ENCODE data around the gene SLC47A1.

Gene SLC47A1

DNA sequence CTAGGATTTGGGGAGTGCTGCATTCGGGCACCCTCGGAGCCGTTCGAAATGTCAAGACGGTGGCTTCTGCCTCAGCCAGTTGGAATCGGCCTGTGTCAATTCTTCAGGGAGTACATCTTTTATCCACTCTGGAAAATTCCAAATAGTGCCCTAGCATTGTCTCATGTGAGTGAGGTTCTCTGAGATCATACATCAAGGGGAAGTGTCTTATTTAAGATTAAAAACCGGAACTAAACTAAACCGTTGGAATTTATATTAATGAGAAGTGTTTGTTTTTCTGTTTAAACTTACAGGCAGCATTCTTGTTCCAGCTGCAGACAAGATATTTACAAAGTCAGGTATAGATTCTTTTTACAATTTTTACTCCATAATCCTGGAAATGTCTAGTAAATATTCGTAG is 56.8 kb downstream of the SLC47A1 start:
- Histone ChIP-seq H3K27me3 (ENCODE audit: insufficient read depth, low read length, poor library complexity, severe bottlenecking) (no peaks in the 10 kb centered on the region), H3F3A (ENCODE audit: low read depth) (no peaks in the 10 kb centered on the region), H3K9me2 (replicated peaks; ENCODE audit: low read depth, low read length) (no peaks in the 10 kb centered on the region), H2AFZ (ENCODE audit: low read length) (no peak overlapping the region), H3K9me3 (ENCODE audit: insufficient read depth, low read depth, low read length) (no peaks in the 10 kb centered on the region), H3K4me3 (ENCODE audit: low read length, poor library complexity, severe bottlenecking) (no peak overlapping the region), H3K4me1 (ENCODE audit: insufficient read depth, low read length, poor library complexity, severe bottlenecking) (no peaks in the 10 kb centered on the region), H3K9ac (ENCODE audit: low read depth, low read length, poor library complexity, severe bottlenecking) (no peak overlapping the region), H4K20me1 (ENCODE audit: insufficient read depth, low read length, poor library complexity, severe bottlenecking) (no peaks in the 10 kb centered on the region), H3K79me2 (ENCODE audit: insufficient read depth, low read length) (no peaks in the 10 kb centered on the region), H3K36me3 (ENCODE audit: insufficient read depth, low read length) (no peaks in the 10 kb centered on the region), H3K4me2 (ENCODE audit: low read depth, low read length, poor library complexity, severe bottlenecking) (no peak overlapping the region)
- TF ChIP-seq, protein P1, sequence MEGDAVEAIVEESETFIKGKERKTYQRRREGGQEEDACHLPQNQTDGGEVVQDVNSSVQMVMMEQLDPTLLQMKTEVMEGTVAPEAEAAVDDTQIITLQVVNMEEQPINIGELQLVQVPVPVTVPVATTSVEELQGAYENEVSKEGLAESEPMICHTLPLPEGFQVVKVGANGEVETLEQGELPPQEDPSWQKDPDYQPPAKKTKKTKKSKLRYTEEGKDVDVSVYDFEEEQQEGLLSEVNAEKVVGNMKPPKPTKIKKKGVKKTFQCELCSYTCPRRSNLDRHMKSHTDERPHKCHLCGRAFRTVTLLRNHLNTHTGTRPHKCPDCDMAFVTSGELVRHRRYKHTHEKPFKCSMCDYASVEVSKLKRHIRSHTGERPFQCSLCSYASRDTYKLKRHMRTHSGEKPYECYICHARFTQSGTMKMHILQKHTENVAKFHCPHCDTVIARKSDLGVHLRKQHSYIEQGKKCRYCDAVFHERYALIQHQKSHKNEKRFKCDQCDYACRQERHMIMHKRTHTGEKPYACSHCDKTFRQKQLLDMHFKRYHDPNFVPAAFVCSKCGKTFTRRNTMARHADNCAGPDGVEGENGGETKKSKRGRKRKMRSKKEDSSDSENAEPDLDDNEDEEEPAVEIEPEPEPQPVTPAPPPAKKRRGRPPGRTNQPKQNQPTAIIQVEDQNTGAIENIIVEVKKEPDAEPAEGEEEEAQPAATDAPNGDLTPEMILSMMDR (conservative IDR thresholded peaks at IDR 0.05; ENCODE audit: low read length), result no peak
- TF ChIP-seq EZH2phosphoT487 (IDR thresholded peaks at IDR 0.05; ENCODE audit: borderline replicate concordance), result no peak

- no peaks in the 10 kb centered on the region for H4K20me1 ChIP-seq (ENCODE audit: insufficient read depth, low read length, poor library complexity, severe bottlenecking)
- no peaks in the 10 kb centered on the region for H3K4me1 ChIP-seq (ENCODE audit: insufficient read depth, low read length, poor library complexity, severe bottlenecking)
- H3K9me3 ChIP-seq (ENCODE audit: insufficient read depth, low read depth, low read length), result no peaks in the 10 kb centered on the region
- H3K4me3 ChIP-seq (ENCODE audit: low read length, poor library complexity, severe bottlenecking), result no peak overlapping the region
- H3K9ac ChIP-seq (ENCODE audit: low read depth, low read length, poor library complexity, severe bottlenecking), result no peak overlapping the region
- no peak for TF ChIP-seq EZH2phosphoT487 (IDR thresholded peaks at IDR 0.05; ENCODE audit: borderline replicate concordance)
- TF ChIP-seq, protein P1 (conservative IDR thresholded peaks at IDR 0.05; ENCODE audit: low read length), result no peak
- H3K4me2 ChIP-seq (ENCODE audit: low read depth, low read length, poor library complexity, severe bottlenecking), result no peak overlapping the region
- no peaks in the 10 kb centered on the region for H3K36me3 ChIP-seq (ENCODE audit: insufficient read depth, low read length)
- no peaks in the 10 kb centered on the region for H3F3A ChIP-seq (ENCODE audit: low read depth)
- no peaks in the 10 kb centered on the region for H3K9me2 ChIP-seq (replicated peaks; ENCODE audit: low read depth, low read length)
- H3K79me2 ChIP-seq (ENCODE audit: insufficient read depth, low read length), result no peaks in the 10 kb centered on the region
- no peaks in the 10 kb centered on the region for H3K27me3 ChIP-seq (ENCODE audit: insufficient read depth, low read length, poor library complexity, severe bottlenecking)
- H2AFZ ChIP-seq (ENCODE audit: low read length), result no peak overlapping the region
Observed at GRCh38 chr17:19590912-19591551, 57.4 kb downstream of the SLC47A1 start.

GRCh38 chr17:19592316-19592715 is 58.7 kb downstream of the SLC47A1 start:
- Histone ChIP-seq H3K36me3 (ENCODE audit: insufficient read depth, low read length) (no peaks in the 10 kb centered on the region), H3K9me2 (replicated peaks; ENCODE audit: low read depth, low read length) (no peaks in the 10 kb centered on the region), H3K4me1 (ENCODE audit: insufficient read depth, low read length, poor library complexity, severe bottlenecking) (no peaks in the 10 kb centered on the region), H3K4me2 (ENCODE audit: low read depth, low read length, poor library complexity, severe bottlenecking) (no peak overlapping the region), H3K79me2 (ENCODE audit: insufficient read depth, low read length) (no peaks in the 10 kb centered on the region), H2AFZ (ENCODE audit: low read length) (no peak overlapping the region), H3K27me3 (ENCODE audit: insufficient read depth, low read length, poor library complexity, severe bottlenecking) (no peaks in the 10 kb centered on the region), H3K9me3 (ENCODE audit: insufficient read depth, low read depth, low read length) (no peaks in the 10 kb centered on the region), H3K9ac (ENCODE audit: low read depth, low read length, poor library complexity, severe bottlenecking) (no peak overlapping the region), H3F3A (ENCODE audit: low read depth) (no peaks in the 10 kb centered on the region), H4K20me1 (ENCODE audit: insufficient read depth, low read length, poor library complexity, severe bottlenecking) (no peaks in the 10 kb centered on the region), H3K4me3 (ENCODE audit: low read length, poor library complexity, severe bottlenecking) (no peak overlapping the region)
- no peak for TF ChIP-seq EZH2phosphoT487 (IDR thresholded peaks at IDR 0.05; ENCODE audit: borderline replicate concordance)
- TF ChIP-seq, protein P1 (conservative IDR thresholded peaks at IDR 0.05; ENCODE audit: low read length), result no peak

Data from Loucy (cell line).